Measurements from ENCODE around the gene MREG.
"Not testable (repeated sequence)": the region's sequence is repeated elsewhere in the genome, so short reads cannot be mapped to it uniquely, and the experiment has no call there.

Gene MREG

GRCh38 chr2:215997219-215997618 lies 16.1 kb downstream of the MREG start:
- TF ChIP-seq MAX (IDR thresholded peaks at IDR 0.05; ENCODE audit: low read depth, low read length), result no peak
- TF ChIP-seq CTCF (IDR thresholded peaks at IDR 0.05; ENCODE audit: low read depth, low read length), result no peak
- TF ChIP-seq POLR2A (IDR thresholded peaks at IDR 0.05; ENCODE audit: extremely low read depth, insufficient read length), result no peak
- TF ChIP-seq MYC (IDR thresholded peaks at IDR 0.05; ENCODE audit: low read depth, low read length), result no peak
- DNase-seq (ENCODE audit: low read depth), result no peak

GRCh38 chr2:215994911-215995310 lies 18.4 kb downstream of the MREG start:
- no peak overlapping the region for H3K4me3 ChIP-seq (ENCODE audit: low read depth, low read length)
- DNase-seq (ENCODE audit: low read depth), result no peak
- TF ChIP-seq POLR2A (IDR thresholded peaks at IDR 0.05; ENCODE audit: extremely low read depth, insufficient read length), result no peak
- no peak for TF ChIP-seq MYC (IDR thresholded peaks at IDR 0.05; ENCODE audit: low read depth, low read length)
- no peak for TF ChIP-seq MAX (IDR thresholded peaks at IDR 0.05; ENCODE audit: low read depth, low read length)
- TF ChIP-seq CTCF (IDR thresholded peaks at IDR 0.05; ENCODE audit: low read depth, low read length), result no peak

More at GRCh38 chr2:215997219-215997618, 16.1 kb downstream of the MREG start:
- H3K4me3 ChIP-seq (ENCODE audit: low read depth, low read length), result no peak overlapping the region

DNA sequence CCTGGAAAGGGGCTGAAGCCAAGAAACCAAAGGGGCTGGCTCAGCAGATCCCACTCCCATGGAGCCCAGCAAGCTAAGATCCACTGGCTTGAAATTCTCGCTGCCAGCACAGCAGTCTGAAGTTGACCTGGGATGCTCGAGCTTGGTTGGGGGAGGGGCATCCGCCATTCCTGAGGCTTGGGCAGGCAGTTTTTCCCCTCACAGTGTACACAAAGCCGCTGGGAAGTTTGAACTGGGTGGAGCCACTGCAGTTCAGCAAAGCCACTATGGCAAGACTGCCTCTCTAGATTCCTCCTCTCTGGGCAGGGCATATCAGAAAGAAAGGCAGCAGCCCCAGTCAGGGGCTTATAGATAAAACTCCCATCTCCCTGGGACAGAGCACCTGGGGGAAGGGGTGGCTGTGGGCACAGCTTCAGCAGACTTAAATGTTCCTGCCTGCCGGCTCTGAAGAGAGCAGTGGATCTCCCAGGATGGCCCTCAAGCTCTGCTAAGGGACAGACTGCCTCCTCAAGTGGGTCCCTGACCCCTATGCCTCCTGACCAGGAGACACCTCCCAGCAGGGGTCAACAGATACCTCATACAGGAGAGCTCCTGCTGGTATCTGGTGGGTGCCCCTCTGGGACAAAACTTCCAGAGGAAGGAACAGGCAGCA lies 24.7 kb downstream of the MREG start:
- DNase-seq (ENCODE audit: low read depth); H3K4me3 ChIP-seq (ENCODE audit: low read depth, low read length): not testable (repeated sequence)

GRCh38 chr2:215985257-215985656 lies 28.1 kb downstream of the MREG start:
- no peak overlapping the region for H3K4me3 ChIP-seq (ENCODE audit: low read depth, low read length)
- no peak for TF ChIP-seq POLR2A (IDR thresholded peaks at IDR 0.05; ENCODE audit: extremely low read depth, insufficient read length)
- no peak for TF ChIP-seq CTCF (IDR thresholded peaks at IDR 0.05; ENCODE audit: low read depth, low read length)
- no peak for TF ChIP-seq MYC (IDR thresholded peaks at IDR 0.05; ENCODE audit: low read depth, low read length)
- no peak for TF ChIP-seq MAX (IDR thresholded peaks at IDR 0.05; ENCODE audit: low read depth, low read length)
- no peak for DNase-seq (ENCODE audit: low read depth)

- no peak overlapping the region for H3K4me3 ChIP-seq (ENCODE audit: low read depth, low read length)
- TF ChIP-seq POLR2A (IDR thresholded peaks at IDR 0.05; ENCODE audit: extremely low read depth, insufficient read length) (no peak), MYC (IDR thresholded peaks at IDR 0.05; ENCODE audit: low read depth, low read length) (no peak), MAX (IDR thresholded peaks at IDR 0.05; ENCODE audit: low read depth, low read length) (no peak), CTCF (IDR thresholded peaks at IDR 0.05; ENCODE audit: low read depth, low read length) (no peak)
- no peak for DNase-seq (ENCODE audit: low read depth)
Observed at GRCh38 chr2:215984661-215985060, 28.7 kb downstream of the MREG start.

DNA sequence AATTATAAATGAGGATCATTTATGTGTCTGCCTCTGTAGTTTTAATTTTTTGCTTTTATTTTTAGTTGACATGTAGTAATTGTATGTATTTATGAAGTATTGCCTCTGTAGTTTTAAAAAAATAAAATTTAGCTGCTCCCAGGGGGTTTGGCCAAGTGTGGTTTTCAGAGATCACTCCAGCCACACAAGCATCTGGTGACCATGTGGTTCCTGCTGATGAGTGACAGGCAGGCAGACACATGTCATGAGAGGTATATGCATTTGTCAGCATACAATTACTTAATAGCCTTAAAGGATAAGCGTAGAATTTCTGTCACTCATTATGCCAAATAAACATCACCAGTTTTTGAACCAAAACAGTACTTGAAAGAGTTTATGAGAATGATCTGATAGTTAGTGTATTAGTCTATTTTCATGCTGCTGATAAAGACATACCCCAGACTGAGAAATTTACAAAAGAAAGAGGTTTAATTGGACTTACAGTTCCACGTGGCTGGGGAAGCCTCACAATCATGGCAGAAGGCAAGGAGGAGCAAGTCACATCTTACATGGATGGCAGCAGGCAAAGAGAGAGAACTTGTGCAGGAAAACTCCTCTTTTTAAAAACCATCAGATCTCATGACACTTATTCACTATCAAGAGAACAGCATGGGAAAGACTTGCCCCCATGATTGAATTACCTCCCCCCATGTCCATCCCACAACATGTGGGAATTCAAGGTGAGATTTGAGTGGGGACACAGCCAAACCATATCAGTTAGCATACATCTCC lies 29.6 kb downstream of the MREG start:
- peak; percentile 96 for TF ChIP-seq MAX (IDR thresholded peaks at IDR 0.05; ENCODE audit: low read depth, low read length)
- no peak for TF ChIP-seq CTCF (IDR thresholded peaks at IDR 0.05; ENCODE audit: low read depth, low read length)
- TF ChIP-seq POLR2A (IDR thresholded peaks at IDR 0.05; ENCODE audit: extremely low read depth, insufficient read length), result no peak
- TF ChIP-seq MYC (IDR thresholded peaks at IDR 0.05; ENCODE audit: low read depth, low read length), result peak; percentile 63; the same call in 1 of the 2 replicates
- no peak overlapping the region for H3K4me3 ChIP-seq (ENCODE audit: low read depth, low read length)
- peak; percentile 63 for DNase-seq (ENCODE audit: low read depth)

Measured in NB4 (cell line).